BJ (cell line): ENCODE data around the gene RTF1. TPM values are rescaled to one million over a fixed set of nuclear protein-coding genes. Genes with fewer than 3 reads are reported as not detected.

Experiments used
- CTCF ChIA-PET: fragments of 350-600 bp; formaldehyde crosslinking; extraction: SDS; loops from one replicate; lab custom pipeline; 2021; ENCODE audit warnings: antibody characterized with exemption, inconsistent platforms; lab: Yijun Ruan, JAX
- POLR2A ChIA-PET: fragments of 300-600 bp; sonication (Branson Sonifier 250); formaldehyde crosslinking; extraction: SDS; loops from one replicate; lab custom pipeline; 2021; ENCODE audit warnings: antibody characterized with exemption; lab: Charles Lee
- DNase-seq: peaks from one replicate; pipeline ENCODE4 v3.0.0-alpha.2; 2011; ENCODE audit warnings: low read depth
- H3K27me3 ChIP-seq: 2 replicates; pipeline ENCODE4 v1.6.0; 2011; ENCODE audit warnings: low read length; ENCODE audit not compliant: control insufficient read depth, insufficient read depth
- H3K36me3 ChIP-seq: 2 replicates; pipeline ENCODE4 v1.5.1; 2011; ENCODE audit warnings: low read length; ENCODE audit not compliant: control insufficient read depth, insufficient read depth
- H3K4me3 ChIP-seq: 2 replicates; pipeline ENCODE4 v1.5.1; 2011; ENCODE audit warnings: low read depth, mild to moderate bottlenecking, control low read depth, low read length
- CTCF ChIP-seq: IDR thresholded peaks from 2 replicates; pipeline ENCODE4 v1.5.1; 2011; ENCODE audit warnings: low read depth, mild to moderate bottlenecking, control low read depth, inconsistent platforms, low read length, moderate library complexity; ENCODE audit not compliant: insufficient read depth
- polyA plus RNA-seq: library from polyadenylated mRNA; depleted of rRNA; stranded (reverse); fragments of >200 nt; gene quantifications from 2 replicates; pipeline ENCODE4 v1.2.3, GENCODE V29; 2011

The RTF1 gene
- polyA plus RNA-seq, 1 experiment = 22.6 TPM

DNA sequence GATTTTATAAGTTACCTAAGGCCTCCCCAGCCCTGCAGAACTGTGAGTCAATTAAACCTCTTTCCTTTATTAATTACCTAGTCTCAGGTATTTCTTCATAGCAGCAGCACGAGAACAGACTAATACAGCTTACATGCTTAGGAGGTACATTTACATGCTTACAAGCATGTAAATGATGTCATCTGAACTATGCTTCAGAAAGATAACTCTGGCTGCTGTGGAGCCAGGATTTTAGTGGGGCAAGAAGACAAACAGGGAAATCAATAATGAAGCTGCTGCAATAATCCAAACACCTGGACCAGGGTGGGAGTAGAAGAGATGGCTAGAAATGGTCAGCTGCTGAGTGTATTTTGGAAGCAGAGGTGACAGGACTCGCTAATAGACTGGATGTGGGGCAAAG lies 24.2 kb upstream of the RTF1 start:
- Histone ChIP-seq H3K4me3 (no peak overlapping the region), H3K27me3 (no peaks in the 10 kb centered on the region), H3K36me3 (peaks cover 10% of the 10 kb centered on the region)
- ChIA-PET CTCF (no interaction called here), POLR2A (interaction anchor here (0.6 kb wide), 1 partner anchor 35 kb away, joined by 3 read pairs; no protein-coding TSS in a partner anchor)
- TF ChIP-seq CTCF = no peak
- DNase-seq = no peak

DNA sequence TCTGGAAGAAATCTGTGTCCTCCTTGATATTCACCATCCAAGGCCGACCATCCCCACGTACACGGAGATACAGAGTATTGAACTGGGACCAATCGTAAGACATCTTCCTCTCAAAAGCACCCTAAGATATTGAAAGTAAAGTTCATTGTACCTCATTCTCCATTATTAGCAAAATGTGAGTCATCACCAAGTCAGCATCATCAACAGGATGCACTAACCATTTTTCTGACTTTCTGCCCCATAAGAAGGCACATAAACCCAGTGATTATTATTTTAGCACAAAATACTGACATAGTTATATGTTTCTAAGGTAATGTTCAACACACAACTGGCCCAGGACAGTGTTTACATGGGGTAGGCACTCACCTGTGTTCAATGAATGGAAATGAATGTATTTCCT lies 22.0 kb upstream of the RTF1 start:
- Histone ChIP-seq H3K27me3 (no peaks in the 10 kb centered on the region), H3K36me3 (peaks cover 8% of the 10 kb centered on the region), H3K4me3 (no peak overlapping the region)
- CTCF ChIA-PET = no interaction called here
- DNase-seq = no peak
- TF ChIP-seq CTCF = no peak
- POLR2A ChIA-PET = no interaction called here

- Histone ChIP-seq H3K4me3 (no peak overlapping the region), H3K36me3 (peaks cover 8% of the 10 kb centered on the region), H3K27me3 (no peaks in the 10 kb centered on the region)
- ChIA-PET CTCF (no interaction called here), POLR2A (no interaction called here)
- TF ChIP-seq CTCF = no peak
- DNase-seq = no peak
Measured at GRCh38 chr15:41396111-41396510, 20.8 kb upstream of the RTF1 start.

DNA sequence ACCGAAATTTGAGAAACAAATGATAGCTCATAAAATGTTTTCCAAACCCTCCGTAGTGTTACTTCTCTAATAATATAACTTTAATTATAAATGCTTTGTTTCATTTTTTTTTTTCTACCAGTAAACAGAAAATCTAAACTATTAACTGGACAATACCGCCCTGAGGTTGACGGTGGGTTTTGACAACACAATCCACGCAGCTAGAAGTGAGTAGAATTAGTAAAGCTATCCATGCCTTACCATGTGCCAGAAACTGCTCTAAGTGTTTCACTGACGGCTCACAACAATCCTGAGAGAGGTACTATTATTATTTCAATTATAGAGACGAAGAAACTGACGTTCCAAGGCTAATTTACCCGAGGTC lies 15.0 kb upstream of the RTF1 start:
- ChIA-PET CTCF (interaction anchor here (1.2 kb wide), 1 partner anchor 12 kb away, joined by 3 read pairs; no protein-coding TSS in a partner anchor), POLR2A (no interaction called here)
- peak overlapping the region; percentile 78 for H3K4me3 ChIP-seq
- no peaks in the 10 kb centered on the region for H3K36me3 ChIP-seq
- no peak for DNase-seq
- no peak for TF ChIP-seq CTCF
- no peaks in the 10 kb centered on the region for H3K27me3 ChIP-seq

DNA sequence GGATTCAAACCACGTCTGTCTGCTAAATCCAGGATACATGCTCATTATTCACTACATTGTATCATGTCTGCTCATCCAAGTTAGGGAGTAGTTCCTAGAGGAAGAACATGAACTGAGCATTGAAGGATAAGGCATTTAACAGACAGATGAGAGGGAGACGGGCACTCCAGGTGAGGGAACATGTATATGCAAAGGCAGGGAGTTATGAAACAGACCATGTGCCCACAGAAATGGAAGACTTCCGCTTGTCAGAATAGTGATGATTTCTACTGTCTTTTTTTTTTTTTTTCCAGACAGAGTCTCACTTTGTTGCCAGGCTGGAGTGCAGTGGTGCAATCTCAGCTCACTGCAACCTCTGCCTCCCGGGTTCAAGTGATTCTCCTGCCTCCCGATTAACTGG lies 9.6 kb upstream of the RTF1 start:
- Histone ChIP-seq H3K27me3 (no peaks in the 10 kb centered on the region), H3K36me3 (no peaks in the 10 kb centered on the region), H3K4me3 (no peak overlapping the region)
- no peak for DNase-seq
- ChIA-PET POLR2A (no interaction called here), CTCF (no interaction called here)
- no peak for TF ChIP-seq CTCF
